ENCODE measurements around the gene HDGFL3. TPM values are rescaled to one million over a fixed set of nuclear protein-coding genes. Genes with fewer than 3 reads are reported as not detected.

Gene HDGFL3
- total and polyA plus RNA-seq, 7 donors = 2.1 to 83.6 (median 58.0) TPM

- WGBS, 2 donors = 96% methylated on average over 3 of the region's 3 CpGs
- TF ChIP-seq POLR2AphosphoS5 (IDR thresholded peaks at IDR 0.05) = no peak
- TF ChIP-seq CTCF (IDR thresholded peaks at IDR 0.05) = no peak
- no peak for TF ChIP-seq EP300 (IDR thresholded peaks at IDR 0.05)
- TF ChIP-seq POLR2A (IDR thresholded peaks at IDR 0.05) = no peak
- H3K27me3 ChIP-seq = peaks cover 11 to 41% (median 27%) of the 10 kb centered on the region in 3 donors
- H3K36me3 ChIP-seq = no peaks in the 10 kb centered on the region
- no peak overlapping the region for H3K27ac ChIP-seq
- intact Hi-C loops (cut with DNase I) = no loop called here
- H3K4me3 ChIP-seq = no peak overlapping the region
- no peaks in the 10 kb centered on the region for H3K9me3 ChIP-seq
- no peak for DNase-seq
- peaks cover 0 to 19% (median 14%) of the 10 kb centered on the region in 4 donors for H3K4me1 ChIP-seq
Measured at GRCh38 chr15:83111149-83111548, 96.5 kb downstream of the HDGFL3 start.

DNA sequence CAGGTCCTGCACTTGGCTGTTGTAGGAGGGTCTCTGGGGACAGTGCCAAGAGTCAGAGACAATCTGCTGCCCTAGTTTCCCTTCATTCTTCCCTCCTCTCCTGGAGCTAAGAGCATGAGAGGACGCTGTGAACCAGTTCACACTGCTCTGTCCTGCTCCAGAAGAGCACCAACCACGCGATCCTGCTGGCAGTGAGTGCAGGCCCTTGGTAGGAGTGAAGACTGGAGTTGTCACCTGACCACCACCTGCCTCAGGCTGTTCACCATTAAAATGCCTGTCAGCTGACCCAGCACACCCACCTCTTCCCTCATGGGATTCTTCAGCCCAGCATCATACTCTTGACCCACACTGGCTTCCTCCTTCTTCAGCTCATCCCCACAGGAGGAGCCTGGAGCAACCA is 97.2 kb downstream of the HDGFL3 start:
- DNase-seq = no peak
- H3K36me3 ChIP-seq = no peaks in the 10 kb centered on the region
- H3K4me3 ChIP-seq = no peak overlapping the region
- H3K9me3 ChIP-seq = no peaks in the 10 kb centered on the region
- no peak overlapping the region for H3K27ac ChIP-seq
- intact Hi-C loops (cut with DNase I) = no loop called here
- TF ChIP-seq CTCF (IDR thresholded peaks at IDR 0.05) = no peak
- no peak for TF ChIP-seq POLR2A (IDR thresholded peaks at IDR 0.05)
- TF ChIP-seq POLR2AphosphoS5 (IDR thresholded peaks at IDR 0.05) = no peak
- no peak for TF ChIP-seq EP300 (IDR thresholded peaks at IDR 0.05)
- 77 to 90% methylated on average over 3 of the region's 3 CpGs for WGBS, 2 donors
- H3K27me3 ChIP-seq = peaks cover 11 to 41% (median 27%) of the 10 kb centered on the region in 3 donors
- H3K4me1 ChIP-seq = peaks cover 0 to 19% (median 14%) of the 10 kb centered on the region in 4 donors

DNA sequence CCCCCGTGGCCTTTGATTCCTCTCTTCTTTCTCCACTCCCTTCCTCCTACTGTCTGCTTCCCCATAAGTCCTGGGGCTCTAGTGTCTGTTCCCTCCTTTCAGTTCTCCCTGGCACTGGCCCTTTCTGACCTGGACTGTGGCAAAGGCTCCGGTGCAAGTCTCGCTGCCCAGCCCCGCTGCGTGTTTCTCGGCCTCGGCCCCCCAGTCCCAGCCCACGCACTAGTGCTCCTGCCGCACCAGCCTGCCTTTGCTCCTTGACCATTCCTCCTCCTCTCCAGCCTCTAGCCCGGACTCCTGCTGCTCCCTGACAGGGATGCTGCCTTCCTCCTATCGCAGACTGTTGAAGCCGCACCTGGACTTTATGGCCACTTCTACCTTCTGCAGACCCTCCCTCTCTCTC is 98.1 kb downstream of the HDGFL3 start:
- no peak overlapping the region for H3K4me3 ChIP-seq
- peaks cover 0 to 19% (median 14%) of the 10 kb centered on the region in 4 donors for H3K4me1 ChIP-seq
- WGBS, 2 donors = 84 to 85% methylated on average over 12 of the region's 12 CpGs
- DNase-seq = no peak
- H3K27me3 ChIP-seq = peaks cover 11 to 41% (median 27%) of the 10 kb centered on the region in 3 donors
- intact Hi-C loops (cut with DNase I) = no loop called here
- no peak overlapping the region for H3K27ac ChIP-seq
- no peak for TF ChIP-seq POLR2AphosphoS5 (IDR thresholded peaks at IDR 0.05)
- no peak for TF ChIP-seq POLR2A (IDR thresholded peaks at IDR 0.05)
- no peak for TF ChIP-seq CTCF (IDR thresholded peaks at IDR 0.05)
- TF ChIP-seq EP300 (IDR thresholded peaks at IDR 0.05) = no peak
- no peaks in the 10 kb centered on the region for H3K36me3 ChIP-seq
- no peaks in the 10 kb centered on the region for H3K9me3 ChIP-seq

GRCh38 chr15:83108266-83109219 is 99.1 kb downstream of the HDGFL3 start:
- Histone ChIP-seq H3K4me3 (peak overlapping the region in 2 of 4 donors; percentile 50 to 59), H3K4me1 (peaks cover 0 to 19% (median 14%) of the 10 kb centered on the region in 4 donors), H3K9me3 (no peaks in the 10 kb centered on the region), H3K36me3 (no peaks in the 10 kb centered on the region), H3K27ac (peak overlapping the region in 3 of 4 donors; percentile 52 to 74 (median 58)), H3K27me3 (peaks cover 11 to 47% (median 32%) of the 10 kb centered on the region in 3 donors)
- DNase-seq = peak; percentile 82
- peak in 3 of 4 donors; percentile 38 to 54 (median 40) for TF ChIP-seq POLR2AphosphoS5 (IDR thresholded peaks at IDR 0.05)
- no peak for TF ChIP-seq EP300 (IDR thresholded peaks at IDR 0.05)
- WGBS, 2 donors = 34 to 44% methylated on average over 21 of the region's 21 CpGs
- intact Hi-C loops (cut with DNase I) = no loop called here

DNA sequence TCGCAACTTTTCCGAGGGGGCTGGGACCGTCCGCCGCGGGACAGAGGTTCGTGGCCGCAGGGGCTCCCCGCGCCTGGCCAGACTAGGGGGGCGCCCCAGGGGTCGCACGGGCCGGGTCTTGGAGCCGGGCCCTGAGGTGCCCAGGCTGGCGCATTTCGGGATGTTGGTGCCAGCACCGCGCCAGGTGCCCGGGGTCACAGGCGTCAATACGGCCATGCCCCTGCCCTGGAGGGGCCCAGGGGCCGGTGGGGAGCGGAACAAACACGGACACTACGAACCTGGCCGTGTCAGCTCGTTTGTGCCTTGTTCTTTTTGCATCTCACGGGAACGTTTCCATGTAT is 99.8 kb downstream of the HDGFL3 start:
- WGBS, 2 donors = 8 to 9% methylated on average over 30 of the region's 30 CpGs
- DNase-seq = no peak
- Histone ChIP-seq H3K27me3 (peaks cover 11 to 47% (median 32%) of the 10 kb centered on the region in 3 donors), H3K9me3 (no peaks in the 10 kb centered on the region), H3K36me3 (no peaks in the 10 kb centered on the region), H3K4me3 (peak overlapping the region in 3 of 4 donors; percentile 37 to 59 (median 50)), H3K27ac (peak overlapping the region; percentile 36 to 74 (median 55)), H3K4me1 (peaks cover 0 to 19% (median 14%) of the 10 kb centered on the region in 4 donors)
- TF ChIP-seq POLR2AphosphoS5 (IDR thresholded peaks at IDR 0.05) = no peak
- TF ChIP-seq EP300 (IDR thresholded peaks at IDR 0.05) = no peak
- no peak for TF ChIP-seq POLR2A (IDR thresholded peaks at IDR 0.05)
- no peak for TF ChIP-seq CTCF (IDR thresholded peaks at IDR 0.05)
- intact Hi-C loops (cut with DNase I) = no loop called here

Measured in sigmoid colon (tissue), 7 donors.